Body of pancreas (tissue), 4 donors: ENCODE results near the gene FGF12. TPM values are rescaled to one million over a fixed set of nuclear protein-coding genes. Genes with fewer than 3 reads are reported as not detected.

ENCODE experiments used
- ATAC-seq: fragments of 150-250 bp; one replicate; pipeline ENCODE4 v1.9.1; 2016
- DNase-seq, 4 donors: peaks; one replicate each; pipeline ENCODE4 v3.0.0-alpha.2; 2019
- H3K27ac ChIP-seq, 4 donors: fragments of 200-600 bp; sonication (generic); 1 replicate in 3 of 4; 2 replicates in 1 of 4; pipeline versions ENCODE4 v1.5.1 to v1.6.1; 2016 to 2019; ENCODE audit warnings: mild to moderate bottlenecking in 1 of 4, mixed read lengths in 1 of 4, moderate library complexity in 1 of 4
- H3K27me3 ChIP-seq, 2 donors: fragments of 200-600 bp; sonication (generic); one replicate each; pipeline ENCODE4 v1.6.0; 2016; ENCODE audit warnings: mild to moderate bottlenecking in 1 of 2
- H3K36me3 ChIP-seq, 2 donors: fragments of 200-600 bp; sonication (generic); replicated peaks in 1 of 2; 2 replicates each; pipeline ENCODE4 v1.5.1; 2016; ENCODE audit warnings: low read depth in 2 of 2; ENCODE audit not compliant: insufficient read depth in 1 of 2
- H3K4me1 ChIP-seq: fragments of 200-600 bp; sonication (generic); one replicate; pipeline ENCODE4 v1.6.0; 2016
- H3K4me3 ChIP-seq, 2 donors: fragments of 200-600 bp; sonication (generic); 1 replicate in 1 of 2; 2 replicates in 1 of 2; pipeline ENCODE4 v1.5.1; 2016 to 2019
- H3K9me3 ChIP-seq, 3 donors: fragments of 200-600 bp; sonication (generic); 1 replicate in 2 of 3; 2 replicates in 1 of 3; pipeline ENCODE4 v1.5.1; 2016
- CTCF ChIP-seq, 7 experiments: fragments of 450-650 bp in 4 of 7; fragments of 200-600 bp in 3 of 7; sonication (generic) in 3 of 7; IDR thresholded peaks; one replicate each; pipeline ENCODE4 v1.5.1; 2016 to 2019; ENCODE audit warnings: antibody characterized with exemption in 7 of 7
- POLR2A ChIP-seq, 3 donors: fragments of 450-650 bp; IDR thresholded peaks; one replicate each; pipeline ENCODE4 v1.6.1; 2016; ENCODE audit warnings: antibody characterized with exemption in 3 of 3, mild to moderate bottlenecking in 2 of 3
- WGBS, 2 donors: methylation state at CpG; one replicate each; pipeline ENCODE4 v1.1.5; 2017; 5-methylcytosine and 5-hydroxymethylcytosine counted together
- intact Hi-C: fragments of 100-400 bp; cut with DNase I; formaldehyde crosslinking; loops from one replicate; pipeline ENCODE4 v1.15.1; 2023
- total RNA-seq, 2 donors: library from RNA; depleted of rRNA; stranded (reverse); fragments of >200 nt; gene quantifications; one replicate each; pipeline ENCODE4 v1.1.0, GENCODE V29; 2016

Gene FGF12
- total RNA-seq, 2 donors from 2014 or later: 0.99 to 2.3 TPM

GRCh38 chr3:192302721-192303120, 424.6 kb downstream of the FGF12 start:
- TF ChIP-seq CTCF (IDR thresholded peaks at IDR 0.05) (no peak), POLR2A (IDR thresholded peaks at IDR 0.05) (no peak)

GRCh38 chr3:192299921-192300320, 427.4 kb downstream of the FGF12 start:
- Histone ChIP-seq H3K4me3 (no peak overlapping the region), H3K27me3 (no peaks in the 10 kb centered on the region), H3K4me1 (no peaks in the 10 kb centered on the region), H3K27ac (no peak overlapping the region), H3K9me3 (no peaks in the 10 kb centered on the region), H3K36me3 (no peaks in the 10 kb centered on the region)
- TF ChIP-seq POLR2A (IDR thresholded peaks at IDR 0.05) (no peak), CTCF (IDR thresholded peaks at IDR 0.05) (no peak)
- no peak for DNase-seq
- 81 to 100% methylated on average over 1 of the region's 1 CpG for WGBS, 2 donors
- no peak for ATAC-seq
- intact Hi-C loops: no loop called here

More at GRCh38 chr3:192302721-192303120, 424.6 kb downstream of the FGF12 start:
- Histone ChIP-seq H3K36me3 (no peaks in the 10 kb centered on the region), H3K4me1 (no peaks in the 10 kb centered on the region), H3K9me3 (no peaks in the 10 kb centered on the region), H3K27me3 (no peaks in the 10 kb centered on the region), H3K27ac (no peak overlapping the region), H3K4me3 (no peak overlapping the region)
- no peak for DNase-seq
- ATAC-seq: no peak
- intact Hi-C loops: no loop called here

- no peaks in the 10 kb centered on the region for H3K36me3 ChIP-seq
- no peak overlapping the region for H3K27ac ChIP-seq
- H3K27me3 ChIP-seq: no peaks in the 10 kb centered on the region
- WGBS, 2 donors: 89 to 96% methylated on average over 4 of the region's 4 CpGs
- intact Hi-C loops: no loop called here
- H3K4me3 ChIP-seq: no peak overlapping the region
- ATAC-seq: no peak
- no peaks in the 10 kb centered on the region for H3K4me1 ChIP-seq
- H3K9me3 ChIP-seq: no peaks in the 10 kb centered on the region
- no peak for DNase-seq
- TF ChIP-seq CTCF (IDR thresholded peaks at IDR 0.05) (no peak), POLR2A (IDR thresholded peaks at IDR 0.05) (no peak)
These were observed 430.5 kb downstream of the FGF12 start for GRCh38 chr3:192296845-192297244.

GRCh38 chr3:192284443-192285072, 442.8 kb downstream of the FGF12 start:
- Histone ChIP-seq H3K4me1 (peaks cover 20% of the 10 kb centered on the region), H3K9me3 (no peaks in the 10 kb centered on the region), H3K27me3 (no peaks in the 10 kb centered on the region), H3K36me3 (no peaks in the 10 kb centered on the region), H3K4me3 (no peak overlapping the region), H3K27ac (peak overlapping the region in 3 of 4 donors; percentile 28 to 57 (median 33))
- WGBS, 2 donors: 74 to 96% methylated on average over 2 of the region's 2 CpGs
- peak in 1 of 4 donors; percentile 11 for DNase-seq
- peak; percentile 85 for ATAC-seq
- intact Hi-C loops: no loop called here
- no peak for TF ChIP-seq POLR2A (IDR thresholded peaks at IDR 0.05)
- no peak for TF ChIP-seq CTCF (IDR thresholded peaks at IDR 0.05)
